Right renal pelvis (tissue), 4 donors: ENCODE results near the gene ANKRD2. TPM values are rescaled to one million over a fixed set of nuclear protein-coding genes. Genes with fewer than 3 reads are reported as not detected.

Source experiments
- DNase-seq, 4 donors: peaks; one replicate each; pipeline ENCODE4 v3.0.0-alpha.2; 2013; ENCODE audit warnings: low read depth in 4 of 4, low spot score in 3 of 4, missing footprints in 1 of 4
- polyA plus RNA-seq, 4 donors: library from polyadenylated mRNA; unstranded; fragments of 120-200 nt; gene quantifications; one replicate each; pipeline ENCODE4 v1.2.1, GENCODE V29; 2013; ENCODE audit not compliant: insufficient read length in 4 of 4

The ANKRD2 gene
- polyA plus RNA-seq, 4 donors, result 0.37 to 0.93 (median 0.38) TPM

- DNase-seq, result peak; percentile 86 to 93 (median 88)
These were observed 60.6 kb downstream of the ANKRD2 start, which contains the start of gene MORN4 for GRCh38 chr10:97632949-97633884. TSS of gene MORN4 (minus strand) at chr10:97633500. CDS start at chr10:97619653, 13,847 bp downstream.

Other genes with a start within 250 kb of the ANKRD2 start
- 10 to 100 TPM; 12.4 to 14.0 (median 13.4) TPM for gene FRAT2, start 238.1 kb upstream of the ANKRD2 start, polyA plus RNA-seq
- gene RRP12, start 171.4 kb upstream of the ANKRD2 start, polyA plus RNA-seq, result 10 to 100 TPM; 20.0 to 24.5 (median 21.4) TPM
- gene PGAM1, start 146.6 kb upstream of the ANKRD2 start, polyA plus RNA-seq, result 100 to 1,000 TPM; 176 to 209 (median 186) TPM
- 10 to 100 TPM; 31.4 to 38.7 (median 35.9) TPM for gene EXOSC1, start 126.8 kb upstream of the ANKRD2 start, polyA plus RNA-seq
- 10 to 100 TPM; 35.9 to 40.2 (median 37.7) TPM for gene ZDHHC16, start 126.6 kb upstream of the ANKRD2 start, polyA plus RNA-seq
- gene MMS19, start 74.4 kb upstream of the ANKRD2 start, polyA plus RNA-seq, result 10 to 100 TPM; 80.3 to 88.4 (median 82.9) TPM
- gene UBTD1, start 73.9 kb upstream of the ANKRD2 start, polyA plus RNA-seq, result 10 to 100 TPM in 1 of 4 donors, 1 to 10 TPM in 3; 9.2 to 12.6 (median 9.3) TPM
- gene HOGA1, start 11.6 kb downstream of the ANKRD2 start, polyA plus RNA-seq, result 10 to 100 TPM; 37.5 to 55.6 (median 47.2) TPM
- under 1 TPM; 0.27 to 0.90 (median 0.46) TPM for gene C10orf62, start 16.9 kb downstream of the ANKRD2 start, polyA plus RNA-seq
- gene MORN4, start 60.7 kb downstream of the ANKRD2 start, polyA plus RNA-seq, result 10 to 100 TPM; 18.7 to 25.0 (median 23.1) TPM
- gene PI4K2A, start 67.9 kb downstream of the ANKRD2 start, polyA plus RNA-seq, result 10 to 100 TPM; 19.8 to 22.1 (median 21.2) TPM
- 1 to 10 TPM; 4.5 to 6.6 (median 4.6) TPM for gene AVPI1, start 114.5 kb downstream of the ANKRD2 start, polyA plus RNA-seq
- gene MARVELD1, start 141.0 kb downstream of the ANKRD2 start, polyA plus RNA-seq, result 10 to 100 TPM; 48.2 to 55.3 (median 51.1) TPM
- 10 to 100 TPM; 24.0 to 25.8 (median 24.9) TPM for gene ZFYVE27, start 164.3 kb downstream of the ANKRD2 start, polyA plus RNA-seq
- gene SFRP5, start 199.2 kb downstream of the ANKRD2 start, polyA plus RNA-seq, result under 1 TPM in 3 of 4 donors, not detected in 1; 0.11 to 0.45 (median 0.14) TPM